ENCODE measurements around the gene CCNO. TPM values are rescaled to one million over a fixed set of nuclear protein-coding genes. Genes with fewer than 3 reads are reported as not detected.

The CCNO gene
- total RNA-seq, 1 donor from 2014 or later: 2.7 TPM

- Mint-ChIP-seq H3K27ac (no peak overlapping the region), H3K36me3 (no peaks in the 10 kb centered on the region), H3K4me1 (ENCODE audit: unreplicated experiment) (no peaks in the 10 kb centered on the region), H3K9me3 (peaks cover 5% of the 10 kb centered on the region), H3K27me3 (peaks cover 3% of the 10 kb centered on the region), H3K4me3 (no peak overlapping the region)
- DNase-seq (ENCODE audit: extremely low spot score, unreplicated experiment): no peak
- no peak for TF ChIP-seq CTCF (conservative IDR thresholded peaks at IDR 0.05)
Observed at GRCh38 chr5:55250064-55250463, 16.7 kb upstream of the CCNO start.

- no peak overlapping the region for H3K27ac Mint-ChIP-seq
- no peak for DNase-seq (ENCODE audit: extremely low spot score, unreplicated experiment)
- no peaks in the 10 kb centered on the region for H3K4me1 Mint-ChIP-seq (ENCODE audit: unreplicated experiment)
- no peaks in the 10 kb centered on the region for H3K36me3 Mint-ChIP-seq
- TF ChIP-seq CTCF (conservative IDR thresholded peaks at IDR 0.05): no peak
- no peak overlapping the region for H3K4me3 Mint-ChIP-seq
- H3K9me3 Mint-ChIP-seq: no peaks in the 10 kb centered on the region
- H3K27me3 Mint-ChIP-seq: peaks cover 31% of the 10 kb centered on the region
Observed at GRCh38 chr5:55241746-55242145, 8.3 kb upstream of the CCNO start.

- peaks cover 59% of the 10 kb centered on the region for H3K27me3 Mint-ChIP-seq
- peaks cover 5% of the 10 kb centered on the region for H3K4me1 Mint-ChIP-seq (ENCODE audit: unreplicated experiment)
- DNase-seq (ENCODE audit: extremely low spot score, unreplicated experiment): no peak
Observed at GRCh38 chr5:55236800-55237199, 3.4 kb upstream of the CCNO start.

GRCh38 chr5:55234121-55234700, 803 bp upstream of the CCNO start:
- Mint-ChIP-seq H3K27ac (peak overlapping the region; percentile 63), H3K4me1 (ENCODE audit: unreplicated experiment) (peaks cover 5% of the 10 kb centered on the region), H3K4me3 (peak overlapping the region; percentile 92), H3K36me3 (no peaks in the 10 kb centered on the region), H3K9me3 (no peaks in the 10 kb centered on the region), H3K27me3 (peaks cover 78% of the 10 kb centered on the region)
- no peak for DNase-seq (ENCODE audit: extremely low spot score, unreplicated experiment)
- no peak for TF ChIP-seq CTCF (conservative IDR thresholded peaks at IDR 0.05)

More at GRCh38 chr5:55236800-55237199, 3.4 kb upstream of the CCNO start:
- Mint-ChIP-seq H3K9me3 (no peaks in the 10 kb centered on the region), H3K36me3 (no peaks in the 10 kb centered on the region), H3K4me3 (no peak overlapping the region), H3K27ac (no peak overlapping the region)
- TF ChIP-seq CTCF (conservative IDR thresholded peaks at IDR 0.05): no peak

GRCh38 chr5:55232271-55232984, 980 bp downstream of the CCNO start:
- Mint-ChIP-seq H3K27me3 (peaks cover 83% of the 10 kb centered on the region), H3K9me3 (no peaks in the 10 kb centered on the region), H3K36me3 (no peaks in the 10 kb centered on the region), H3K4me3 (peak overlapping the region; percentile 92), H3K27ac (peak overlapping the region; percentile 44), H3K4me1 (ENCODE audit: unreplicated experiment) (peaks cover 10% of the 10 kb centered on the region)
- TF ChIP-seq CTCF (conservative IDR thresholded peaks at IDR 0.05): no peak
- no peak for DNase-seq (ENCODE audit: extremely low spot score, unreplicated experiment)

Data from type B pancreatic cell (in vitro differentiated cells).